Renal cortex interstitium (tissue), 11 donors: Measurements from ENCODE around the gene UVRAG. TPM values are rescaled to one million over a fixed set of nuclear protein-coding genes. Genes with fewer than 3 reads are reported as not detected.

Source experiments
- DNase-seq, 11 donors: peaks; one replicate each; pipeline ENCODE4 v3.0.0-alpha.2; 2013; ENCODE audit warnings: low read depth in 9 of 11, low spot score in 4 of 11; ENCODE audit errors: extremely low read depth in 1 of 11
- polyA plus RNA-seq, 3 donors: library from polyadenylated mRNA; unstranded; fragments of 120-200 nt; gene quantifications; one replicate each; pipeline ENCODE4 v1.2.1, GENCODE V29; 2013; ENCODE audit not compliant: insufficient read length in 3 of 3

Gene UVRAG
- polyA plus RNA-seq, 3 donors, result 15.4 to 18.1 (median 16.5) TPM

- no peak for DNase-seq
Measured at GRCh38 chr11:76179147-76179546, 364.1 kb downstream of the UVRAG start.

- DNase-seq, result no peak
Measured at GRCh38 chr11:76181371-76181770, 366.4 kb downstream of the UVRAG start.

- DNase-seq, result no peak
Measured at GRCh38 chr11:76184551-76184993, 369.6 kb downstream of the UVRAG start.

- no peak for DNase-seq
Measured at GRCh38 chr11:76185511-76185910, 370.5 kb downstream of the UVRAG start.

- DNase-seq, result peak in 4 of 11 donors; percentile 65 to 78 (median 71)
Measured at GRCh38 chr11:76185931-76186401, 371.0 kb downstream of the UVRAG start.

GRCh38 chr11:76186776-76187279 lies 371.8 kb downstream of the UVRAG start:
- no peak for DNase-seq

GRCh38 chr11:76188873-76189272 lies 373.9 kb downstream of the UVRAG start:
- no peak for DNase-seq

GRCh38 chr11:76189682-76190081 lies 374.7 kb downstream of the UVRAG start:
- DNase-seq, result no peak

GRCh38 chr11:76190376-76190775 lies 375.4 kb downstream of the UVRAG start:
- no peak for DNase-seq

Other genes with a start within 250 kb of the UVRAG start
- gene MAP6, start 146.2 kb upstream of the UVRAG start, polyA plus RNA-seq, result 1 to 10 TPM; 5.7 to 8.4 (median 8.1) TPM
- gene MOGAT2, start 97.4 kb upstream of the UVRAG start, polyA plus RNA-seq, result 1 to 10 TPM in 1 of 3 donors, under 1 TPM in 2; 0.67 to 1.3 (median 0.85) TPM
- gene DGAT2, start 46.4 kb upstream of the UVRAG start, polyA plus RNA-seq, result 1 to 10 TPM; 3.7 to 4.3 (median 3.9) TPM